ENCODE results near the gene DMRT1. TPM values are rescaled to one million over a fixed set of nuclear protein-coding genes. Genes with fewer than 3 reads are reported as not detected.
A peak's percentile ranks its signal among the peaks of the same experiment; 100 is the strongest.

The DMRT1 gene
- total RNA-seq, 1 donor from 2014 or later: not detected

DNA sequence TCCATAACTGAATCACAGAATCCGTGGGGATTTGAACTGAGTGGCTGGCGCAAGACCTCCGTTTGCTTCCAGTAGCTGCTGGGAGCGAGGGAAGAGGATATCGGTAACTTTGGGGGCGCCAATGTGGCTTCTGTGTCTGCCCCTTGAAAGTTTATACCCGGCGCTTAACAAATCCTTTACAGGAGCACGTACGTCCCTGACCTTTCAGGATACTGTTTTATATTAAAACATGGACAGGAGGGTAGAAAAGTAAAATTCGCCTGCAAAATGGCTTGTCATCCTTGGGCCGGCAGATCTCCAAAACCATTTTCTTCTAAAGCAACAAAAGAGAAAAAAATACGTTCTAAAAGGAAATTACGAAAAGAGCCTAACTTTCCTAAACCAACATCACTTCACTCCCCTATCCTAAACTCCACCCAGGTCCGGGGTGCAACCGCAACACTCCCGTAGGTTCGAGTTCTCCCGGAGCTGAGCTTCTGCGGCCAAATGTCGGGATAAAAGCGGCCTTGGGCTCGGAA is 134.3 kb downstream of the DMRT1 start:
- no peaks in the 10 kb centered on the region for H3K9me3 ChIP-seq
- DNase-seq: no peak
- no peak for ATAC-seq
- H3K27me3 ChIP-seq (ENCODE audit: low read depth): peaks cover 99% of the 10 kb centered on the region
- TF ChIP-seq, protein P1, sequence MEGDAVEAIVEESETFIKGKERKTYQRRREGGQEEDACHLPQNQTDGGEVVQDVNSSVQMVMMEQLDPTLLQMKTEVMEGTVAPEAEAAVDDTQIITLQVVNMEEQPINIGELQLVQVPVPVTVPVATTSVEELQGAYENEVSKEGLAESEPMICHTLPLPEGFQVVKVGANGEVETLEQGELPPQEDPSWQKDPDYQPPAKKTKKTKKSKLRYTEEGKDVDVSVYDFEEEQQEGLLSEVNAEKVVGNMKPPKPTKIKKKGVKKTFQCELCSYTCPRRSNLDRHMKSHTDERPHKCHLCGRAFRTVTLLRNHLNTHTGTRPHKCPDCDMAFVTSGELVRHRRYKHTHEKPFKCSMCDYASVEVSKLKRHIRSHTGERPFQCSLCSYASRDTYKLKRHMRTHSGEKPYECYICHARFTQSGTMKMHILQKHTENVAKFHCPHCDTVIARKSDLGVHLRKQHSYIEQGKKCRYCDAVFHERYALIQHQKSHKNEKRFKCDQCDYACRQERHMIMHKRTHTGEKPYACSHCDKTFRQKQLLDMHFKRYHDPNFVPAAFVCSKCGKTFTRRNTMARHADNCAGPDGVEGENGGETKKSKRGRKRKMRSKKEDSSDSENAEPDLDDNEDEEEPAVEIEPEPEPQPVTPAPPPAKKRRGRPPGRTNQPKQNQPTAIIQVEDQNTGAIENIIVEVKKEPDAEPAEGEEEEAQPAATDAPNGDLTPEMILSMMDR (IDR thresholded peaks at IDR 0.05): no peak
- intact Hi-C loops (cut with DNase I): no loop called here
- H3K27ac ChIP-seq: no peak overlapping the region
- no peaks in the 10 kb centered on the region for H3K36me3 ChIP-seq
- H3K4me3 ChIP-seq: no peak overlapping the region
- H3K4me1 ChIP-seq: peaks cover 31% of the 10 kb centered on the region

DNA sequence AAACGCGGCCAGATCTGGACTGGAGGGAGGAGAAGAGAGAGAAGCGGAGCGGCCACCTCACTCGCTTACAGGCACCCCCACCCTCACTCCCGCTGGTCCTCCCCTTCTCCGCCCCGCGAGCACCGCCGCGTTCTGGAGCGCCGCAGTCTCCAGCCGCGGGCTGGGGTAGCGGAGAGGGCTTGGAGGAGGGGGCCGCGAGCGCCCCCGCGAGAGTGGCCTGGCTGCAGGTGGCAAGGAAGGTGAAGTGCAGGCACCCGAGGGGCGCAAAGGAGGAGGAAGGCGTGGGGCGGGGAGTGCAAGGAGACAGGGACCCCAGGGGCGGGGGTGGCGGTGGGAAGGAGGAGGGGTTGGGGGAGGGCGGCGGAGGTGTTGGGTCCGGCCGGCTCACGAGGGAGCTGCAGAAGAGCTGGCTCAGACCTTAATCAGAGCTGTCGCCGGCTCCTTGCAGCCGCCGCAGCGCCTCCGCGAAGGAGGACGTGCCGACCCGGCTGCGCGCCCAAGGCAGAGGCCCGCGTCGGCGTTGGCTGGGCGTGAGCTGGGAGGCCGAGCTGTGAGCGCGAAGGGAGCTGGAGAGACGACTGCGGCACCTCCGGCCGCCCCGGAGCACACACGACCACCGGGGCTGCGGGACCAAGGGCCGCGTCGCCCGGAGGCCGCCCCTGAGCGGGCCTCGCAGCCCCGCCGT is 134.9 kb downstream of the DMRT1 start, which contains the start of gene DMRT3:
Gene DMRT3, plus strand, starts transcription at position 398 of the 685 bp plus-strand sequence. CDS start 347 bp downstream, outside the sequence.
- Histone ChIP-seq H3K27me3 (ENCODE audit: low read depth) (peaks cover 99% of the 10 kb centered on the region), H3K4me3 (peak within 1 kb of the TSS; percentile 3), H3K36me3 (no peaks in the 10 kb centered on the region), H3K9me3 (no peaks in the 10 kb centered on the region), H3K27ac (no peak within 1 kb of the TSS), H3K4me1 (peaks cover 26% of the 10 kb centered on the region)
- TF ChIP-seq, protein P1 (IDR thresholded peaks at IDR 0.05): no peak
- intact Hi-C loops (cut with DNase I): no loop called here
- no peak for DNase-seq
- peak in 1 of 2 donors; percentile 6 for ATAC-seq

DNA sequence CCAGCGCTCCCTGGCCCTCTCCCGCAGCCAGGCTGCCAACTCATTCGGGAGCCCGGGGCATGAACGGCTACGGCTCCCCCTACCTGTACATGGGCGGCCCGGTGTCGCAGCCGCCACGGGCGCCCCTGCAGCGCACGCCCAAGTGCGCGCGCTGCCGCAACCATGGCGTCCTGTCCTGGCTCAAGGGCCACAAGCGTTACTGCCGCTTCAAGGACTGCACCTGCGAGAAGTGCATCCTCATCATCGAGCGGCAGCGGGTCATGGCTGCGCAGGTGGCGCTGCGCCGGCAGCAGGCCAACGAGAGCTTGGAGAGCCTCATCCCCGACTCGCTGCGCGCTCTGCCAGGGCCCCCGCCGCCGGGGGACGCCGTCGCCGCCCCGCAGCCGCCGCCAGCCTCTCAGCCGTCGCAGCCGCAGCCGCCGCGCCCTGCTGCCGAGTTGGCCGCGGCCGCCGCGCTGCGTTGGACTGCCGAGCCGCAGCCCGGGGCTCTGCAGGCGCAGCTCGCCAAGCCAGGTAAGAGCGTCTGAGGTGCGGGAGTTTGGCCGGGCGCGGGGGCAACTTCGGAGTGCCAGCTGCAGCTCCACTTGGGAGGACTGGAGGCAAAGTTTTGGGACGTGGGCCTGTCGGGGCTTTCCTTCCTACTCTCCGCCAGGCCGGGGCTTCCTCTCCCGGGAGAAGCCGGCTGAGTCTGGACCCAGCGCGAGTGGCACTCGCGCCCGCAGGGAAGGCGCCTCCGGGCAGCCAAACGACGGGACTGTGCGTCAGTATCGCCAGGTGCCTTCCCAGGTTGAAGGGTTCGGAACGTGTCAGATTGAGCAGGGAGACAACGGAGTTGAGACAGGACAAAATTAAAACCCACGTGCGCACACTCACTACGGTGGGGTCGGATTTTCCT is 135.7 kb downstream of the DMRT1 start:
- TF ChIP-seq, protein P1 (IDR thresholded peaks at IDR 0.05): no peak
- Histone ChIP-seq H3K27ac (no peak overlapping the region), H3K27me3 (ENCODE audit: low read depth) (peaks cover 99% of the 10 kb centered on the region), H3K4me3 (peak overlapping the region; percentile 3), H3K36me3 (no peaks in the 10 kb centered on the region), H3K9me3 (no peaks in the 10 kb centered on the region), H3K4me1 (peaks cover 19% of the 10 kb centered on the region)
- DNase-seq (no peak), ATAC-seq (peak; percentile 14 to 20)
- intact Hi-C loops (cut with DNase I): no loop called here

DNA sequence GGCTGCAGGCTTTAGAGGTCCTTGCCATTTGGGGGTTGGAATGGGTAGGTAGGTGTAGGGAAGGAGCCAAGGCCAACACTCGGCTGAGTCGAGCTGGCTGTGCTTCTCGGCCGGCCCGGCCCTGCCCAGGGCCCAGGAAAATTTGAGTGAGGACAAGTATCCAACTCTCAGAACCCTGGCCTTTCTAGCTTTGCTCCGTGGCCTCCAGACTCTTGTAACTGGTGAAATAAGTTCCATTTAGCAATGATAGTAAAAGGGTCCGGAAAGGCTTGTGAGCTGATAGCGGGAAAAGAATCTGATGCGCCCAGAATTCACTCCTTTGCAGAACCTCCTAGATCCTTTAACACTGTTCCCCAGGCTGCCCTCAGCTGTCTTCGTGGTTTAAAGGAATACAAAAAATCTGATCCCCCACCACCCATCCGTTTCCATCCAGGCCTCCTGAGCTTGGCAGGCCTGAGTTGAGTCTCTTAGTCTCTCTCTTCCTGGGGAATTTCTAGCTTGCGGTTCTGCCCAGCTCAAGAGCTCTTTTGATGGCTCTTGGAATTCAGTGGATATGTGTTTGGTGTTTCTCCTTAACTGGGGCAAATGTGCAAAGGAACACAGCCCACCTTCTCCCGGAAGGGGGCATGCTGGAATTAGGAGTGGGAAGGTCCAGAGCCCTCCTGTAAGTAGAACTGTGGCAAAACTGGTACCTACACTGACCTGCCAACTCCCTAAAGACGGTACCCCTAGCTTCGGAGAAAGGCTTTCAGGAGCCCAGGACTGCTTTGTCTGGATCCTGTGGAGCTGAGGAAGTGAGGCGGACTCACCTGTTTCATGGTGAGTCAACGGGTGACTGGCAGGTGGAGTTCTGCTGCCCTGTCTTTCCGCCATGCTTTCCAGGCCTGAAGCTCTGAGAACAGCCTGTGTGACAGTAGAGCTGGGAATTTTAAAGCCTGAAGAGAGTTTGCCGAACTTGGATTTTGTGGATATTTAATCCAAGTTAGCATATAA is 136.6 kb downstream of the DMRT1 start:
- Histone ChIP-seq H3K27ac (no peak overlapping the region), H3K27me3 (ENCODE audit: low read depth) (peaks cover 99% of the 10 kb centered on the region), H3K36me3 (no peaks in the 10 kb centered on the region), H3K4me3 (no peak overlapping the region), H3K9me3 (no peaks in the 10 kb centered on the region), H3K4me1 (peaks cover 10% of the 10 kb centered on the region)
- DNase-seq: no peak
- TF ChIP-seq, protein P1 (IDR thresholded peaks at IDR 0.05): no peak
- ATAC-seq: no peak
- intact Hi-C loops (cut with DNase I): no loop called here

Measured in lower lobe of right lung (tissue), 2 donors.